ENCODE measurements around the gene BPIFB3.

DNA sequence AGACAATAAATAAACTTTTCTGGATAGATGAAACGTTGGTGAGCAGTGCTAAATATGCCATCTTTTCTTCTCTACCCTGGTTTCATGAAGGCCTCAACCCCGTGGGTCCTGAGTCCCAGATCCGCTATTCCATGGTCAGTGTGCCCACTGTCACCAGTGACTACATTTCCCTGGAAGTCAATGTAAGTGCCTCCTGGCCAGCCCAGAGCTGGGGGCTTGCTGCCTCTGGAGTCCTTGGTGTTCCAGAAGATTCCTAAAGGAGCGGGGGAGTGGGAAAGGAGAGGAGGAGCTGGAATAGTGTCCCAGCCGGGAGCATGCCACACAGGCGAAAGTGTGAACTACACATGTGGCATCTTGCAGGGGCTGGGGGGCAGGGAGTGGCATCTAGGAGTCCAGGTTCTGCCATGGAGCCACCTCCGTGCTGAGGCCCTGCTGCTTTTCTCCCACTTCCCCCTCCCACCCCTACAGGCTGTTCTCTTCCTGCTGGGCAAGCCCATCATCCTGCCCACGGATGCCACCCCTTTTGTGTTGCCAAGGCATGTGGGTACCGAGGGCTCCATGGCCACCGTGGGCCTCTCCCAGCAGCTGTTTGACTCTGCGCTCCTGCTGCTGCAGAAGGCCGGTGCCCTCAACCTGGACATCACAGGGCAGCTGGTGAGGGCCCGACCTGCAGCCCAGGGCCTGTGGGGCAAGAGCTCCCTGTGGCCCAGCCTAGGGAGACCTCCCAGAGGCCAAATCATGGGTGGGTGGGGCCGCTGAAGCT, 35.4 kb upstream of the BPIFB3 start:
- TF ChIP-seq POLR2A (IDR thresholded peaks at IDR 0.05), result no peak
- TF ChIP-seq, protein P1, sequence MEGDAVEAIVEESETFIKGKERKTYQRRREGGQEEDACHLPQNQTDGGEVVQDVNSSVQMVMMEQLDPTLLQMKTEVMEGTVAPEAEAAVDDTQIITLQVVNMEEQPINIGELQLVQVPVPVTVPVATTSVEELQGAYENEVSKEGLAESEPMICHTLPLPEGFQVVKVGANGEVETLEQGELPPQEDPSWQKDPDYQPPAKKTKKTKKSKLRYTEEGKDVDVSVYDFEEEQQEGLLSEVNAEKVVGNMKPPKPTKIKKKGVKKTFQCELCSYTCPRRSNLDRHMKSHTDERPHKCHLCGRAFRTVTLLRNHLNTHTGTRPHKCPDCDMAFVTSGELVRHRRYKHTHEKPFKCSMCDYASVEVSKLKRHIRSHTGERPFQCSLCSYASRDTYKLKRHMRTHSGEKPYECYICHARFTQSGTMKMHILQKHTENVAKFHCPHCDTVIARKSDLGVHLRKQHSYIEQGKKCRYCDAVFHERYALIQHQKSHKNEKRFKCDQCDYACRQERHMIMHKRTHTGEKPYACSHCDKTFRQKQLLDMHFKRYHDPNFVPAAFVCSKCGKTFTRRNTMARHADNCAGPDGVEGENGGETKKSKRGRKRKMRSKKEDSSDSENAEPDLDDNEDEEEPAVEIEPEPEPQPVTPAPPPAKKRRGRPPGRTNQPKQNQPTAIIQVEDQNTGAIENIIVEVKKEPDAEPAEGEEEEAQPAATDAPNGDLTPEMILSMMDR (IDR thresholded peaks at IDR 0.05), result no peak
